GM12801 (cell line): ENCODE measurements around the gene PRIMPOL.

Experiments
- TF ChIP-seq, protein P1 (sequence below): IDR thresholded peaks from one replicate; pipeline ENCODE4 v1.5.1; 2011; ENCODE audit warnings: control low read depth; ENCODE audit not compliant: insufficient read length; ENCODE audit errors: extremely low read depth

PRIMPOL gene

DNA sequence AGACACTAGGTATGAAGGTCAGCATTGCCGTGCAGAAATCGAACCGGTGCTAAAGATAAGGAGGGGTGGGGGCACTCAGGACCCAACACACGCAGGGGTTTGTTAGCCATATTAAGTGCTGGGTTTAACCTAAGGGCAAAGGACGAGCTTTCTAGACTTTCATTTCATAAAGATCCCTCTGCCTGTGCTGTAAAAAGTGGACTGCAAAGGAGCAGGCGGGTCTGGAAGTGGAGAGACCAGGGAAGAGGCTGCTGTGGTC, 1.6 kb upstream of the PRIMPOL start:
- TF ChIP-seq, protein P1, sequence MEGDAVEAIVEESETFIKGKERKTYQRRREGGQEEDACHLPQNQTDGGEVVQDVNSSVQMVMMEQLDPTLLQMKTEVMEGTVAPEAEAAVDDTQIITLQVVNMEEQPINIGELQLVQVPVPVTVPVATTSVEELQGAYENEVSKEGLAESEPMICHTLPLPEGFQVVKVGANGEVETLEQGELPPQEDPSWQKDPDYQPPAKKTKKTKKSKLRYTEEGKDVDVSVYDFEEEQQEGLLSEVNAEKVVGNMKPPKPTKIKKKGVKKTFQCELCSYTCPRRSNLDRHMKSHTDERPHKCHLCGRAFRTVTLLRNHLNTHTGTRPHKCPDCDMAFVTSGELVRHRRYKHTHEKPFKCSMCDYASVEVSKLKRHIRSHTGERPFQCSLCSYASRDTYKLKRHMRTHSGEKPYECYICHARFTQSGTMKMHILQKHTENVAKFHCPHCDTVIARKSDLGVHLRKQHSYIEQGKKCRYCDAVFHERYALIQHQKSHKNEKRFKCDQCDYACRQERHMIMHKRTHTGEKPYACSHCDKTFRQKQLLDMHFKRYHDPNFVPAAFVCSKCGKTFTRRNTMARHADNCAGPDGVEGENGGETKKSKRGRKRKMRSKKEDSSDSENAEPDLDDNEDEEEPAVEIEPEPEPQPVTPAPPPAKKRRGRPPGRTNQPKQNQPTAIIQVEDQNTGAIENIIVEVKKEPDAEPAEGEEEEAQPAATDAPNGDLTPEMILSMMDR = no peak

DNA sequence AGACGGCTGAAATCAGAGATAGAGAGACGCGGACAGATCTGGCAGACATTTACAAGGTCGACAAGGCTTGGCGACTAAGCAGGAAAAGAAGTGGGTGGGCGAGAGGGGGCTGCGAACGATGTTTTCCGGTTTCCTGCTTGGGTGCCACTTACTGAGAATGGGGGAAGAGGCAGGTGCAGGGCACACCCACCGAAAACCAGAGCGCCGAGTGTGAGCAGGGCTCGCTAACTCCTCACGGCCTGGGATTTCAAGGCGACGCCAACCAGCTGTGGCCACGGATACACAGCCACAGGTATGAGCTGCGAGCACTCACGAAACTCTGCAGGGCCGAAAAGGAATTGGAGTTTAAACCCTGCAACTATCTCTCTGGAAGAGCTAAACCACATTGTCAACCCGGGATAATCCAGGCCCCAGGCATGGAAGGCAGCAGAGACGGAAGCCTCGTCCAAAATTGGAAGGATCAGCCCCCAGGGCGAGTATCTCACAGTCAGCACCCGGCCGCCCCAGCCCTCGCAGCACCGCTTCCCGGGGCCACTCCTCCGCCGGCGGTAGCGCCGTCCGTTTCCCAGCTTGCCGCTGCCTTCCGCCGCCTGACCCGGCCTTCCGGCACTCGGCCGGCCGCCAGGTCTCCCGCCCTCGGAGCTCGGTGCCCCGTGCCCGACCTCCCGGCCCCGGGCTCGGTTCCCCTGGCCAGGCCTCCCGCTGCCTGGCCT, 1.1 kb upstream of the PRIMPOL start:
- TF ChIP-seq, protein P1 = no peak

DNA sequence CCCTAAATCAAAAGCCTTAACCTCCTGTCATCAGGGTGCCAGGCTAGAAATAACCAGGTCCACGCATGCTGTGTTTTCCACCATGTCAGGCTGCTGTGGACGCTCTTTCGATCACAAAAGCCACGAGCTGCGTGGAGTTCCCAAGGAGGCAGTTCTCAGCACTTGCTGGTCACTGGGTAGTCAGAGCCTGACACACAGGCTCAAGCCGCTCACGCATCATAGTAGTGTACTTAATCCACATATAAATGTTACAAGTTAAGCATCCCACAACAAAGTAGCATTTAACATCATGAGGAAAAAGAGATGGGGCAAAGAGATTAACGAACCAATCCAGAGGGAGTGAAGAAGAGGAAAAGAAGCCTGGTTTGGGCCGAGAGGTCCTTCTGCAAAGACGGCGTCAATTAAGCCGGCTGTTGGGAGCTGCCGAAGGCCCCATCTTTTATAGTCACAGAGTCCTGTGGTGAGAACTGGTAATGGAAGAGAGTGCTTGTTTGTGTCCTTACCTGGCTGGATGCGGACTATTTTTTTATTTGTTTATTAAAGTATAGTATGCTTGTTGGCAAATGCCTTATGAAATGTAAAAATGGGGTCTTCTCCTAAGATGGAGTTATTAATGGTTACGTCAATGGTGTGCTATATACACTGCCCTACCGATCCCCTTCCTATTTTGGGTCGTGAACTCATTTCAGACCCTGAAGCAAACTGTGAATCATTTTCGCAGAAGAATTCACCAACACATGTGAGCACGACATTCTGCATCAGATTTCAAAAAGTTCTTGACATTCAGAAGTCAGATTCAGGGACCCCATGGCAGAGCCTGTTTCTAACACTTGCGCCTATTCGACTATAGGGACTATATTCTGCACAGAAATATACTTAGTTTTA, 675 bp downstream of the PRIMPOL start:
- TF ChIP-seq, protein P1 = no peak

DNA sequence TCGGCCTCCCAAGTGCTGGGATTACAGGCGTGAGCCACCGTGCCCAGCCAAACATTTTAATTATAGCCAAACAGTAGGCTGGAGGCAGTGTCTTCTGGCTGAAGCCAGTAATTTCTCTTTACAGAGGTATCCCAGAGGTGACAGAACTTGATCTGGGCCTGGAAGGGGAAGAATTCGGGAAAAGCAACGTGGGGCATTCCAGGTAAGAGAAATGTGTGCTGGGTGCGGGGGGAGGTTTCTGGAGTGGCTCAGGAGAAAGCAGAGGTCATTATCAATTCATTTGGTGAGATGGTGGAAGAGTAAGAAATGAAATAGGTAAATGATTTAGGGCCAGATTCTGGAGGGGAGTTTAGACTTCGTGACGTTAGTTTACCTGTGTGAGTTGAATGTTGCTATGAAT, 2.4 kb downstream of the PRIMPOL start:
- TF ChIP-seq, protein P1 = no peak

DNA sequence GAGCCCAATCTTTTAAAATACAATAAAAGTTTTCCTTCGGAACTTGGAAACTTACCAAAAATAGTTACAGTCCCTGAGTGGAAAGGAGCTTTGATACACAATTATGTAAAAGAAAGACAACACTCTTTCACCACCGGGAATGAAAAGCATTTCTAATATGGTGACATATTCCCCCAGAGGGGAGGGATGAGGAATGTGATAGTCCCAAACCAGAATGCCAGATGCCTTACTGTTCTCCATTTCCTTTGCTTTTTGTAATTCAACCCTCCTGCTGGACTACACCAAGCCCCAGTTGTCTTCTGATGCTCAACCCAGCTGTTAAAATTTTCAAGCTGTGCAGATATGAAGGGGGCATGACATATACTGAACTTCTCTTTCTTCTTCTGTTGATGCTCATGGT, 4.1 kb downstream of the PRIMPOL start:
- TF ChIP-seq, protein P1 = no peak

DNA sequence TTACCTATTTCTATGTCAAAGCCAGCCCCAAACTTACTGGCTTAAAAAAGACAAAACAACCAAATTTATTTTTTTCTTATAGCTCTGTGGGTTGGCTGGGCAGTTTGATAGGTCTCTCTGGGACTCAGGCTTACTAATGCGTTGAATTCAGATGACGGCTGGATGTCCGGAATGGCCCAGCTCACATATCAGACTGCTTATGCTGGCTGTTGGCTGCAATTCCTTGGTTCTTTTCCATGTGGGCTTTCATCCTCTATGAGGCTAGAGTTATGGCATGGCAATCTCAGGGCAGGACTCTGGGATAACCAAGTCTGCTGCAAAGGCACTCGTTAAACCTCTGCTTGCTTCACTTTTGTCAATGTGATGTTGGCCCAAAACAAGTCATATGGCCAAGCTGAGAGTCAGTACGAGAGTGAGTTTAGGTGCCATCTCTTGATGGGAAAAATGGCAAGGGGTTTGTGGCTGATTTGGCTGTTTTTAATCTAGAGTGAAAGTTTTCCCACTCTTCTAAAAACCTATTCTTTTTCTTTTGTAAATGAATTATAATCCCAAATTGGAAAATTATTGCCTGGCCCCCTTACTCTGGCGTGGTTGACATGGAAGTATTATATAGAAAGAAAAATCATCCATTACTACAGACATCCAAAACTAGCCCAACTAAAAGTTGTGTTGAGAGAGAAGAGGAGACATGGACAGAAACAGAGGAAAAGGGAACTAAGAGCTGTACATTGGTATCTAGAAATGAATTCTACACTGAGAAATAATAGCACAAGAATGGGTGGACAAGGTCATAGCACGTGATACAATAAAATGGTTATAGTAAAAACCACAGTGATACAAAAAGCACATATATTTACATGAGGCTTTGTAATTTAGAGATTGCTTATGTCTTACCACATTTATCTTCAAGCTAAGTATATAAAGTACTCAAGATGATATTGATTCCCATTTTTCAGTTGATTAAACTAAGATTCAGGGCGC, 6.6 kb downstream of the PRIMPOL start:
- TF ChIP-seq, protein P1 = no peak

DNA sequence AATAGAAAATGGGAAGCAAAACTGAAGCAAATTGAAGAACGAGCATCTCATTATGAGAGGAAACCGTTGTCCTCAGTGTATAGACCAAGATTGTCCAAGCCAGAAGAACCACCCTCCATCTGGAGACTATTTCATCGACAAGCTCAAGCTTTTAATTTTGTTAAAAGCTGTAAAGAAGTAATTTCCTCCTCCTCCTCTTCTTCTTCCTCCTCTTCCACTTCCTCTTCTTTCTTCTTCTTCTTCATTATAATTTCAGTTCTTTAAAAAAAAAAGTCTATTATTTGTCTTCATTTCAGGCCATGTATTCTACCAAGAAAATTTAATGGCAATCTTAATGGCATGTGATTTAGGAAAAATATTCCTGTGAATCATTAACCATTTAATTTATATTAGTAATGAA, 7.6 kb downstream of the PRIMPOL start:
- TF ChIP-seq, protein P1 = no peak
